HL-60 (cell line): ENCODE measurements around the gene ARHGEF12.

ENCODE experiments used
- CTCF ChIP-seq: IDR thresholded peaks from one replicate; pipeline ENCODE4 v1.5.1; 2011; ENCODE audit warnings: low read length, control low read depth, inconsistent platforms; ENCODE audit not compliant: insufficient read depth
- GABPA ChIP-seq: IDR thresholded peaks from 2 replicates; pipeline ENCODE4 v1.6.1; 2012; ENCODE audit warnings: low read depth
- POLR2AphosphoS5 ChIP-seq: IDR thresholded peaks from 2 replicates; pipeline ENCODE4 v1.6.1; 2012; ENCODE audit warnings: low read depth
- REST ChIP-seq: IDR thresholded peaks from 2 replicates; pipeline ENCODE4 v1.6.1; 2012; ENCODE audit warnings: low read depth; ENCODE audit not compliant: insufficient replicate concordance
- SPI1 ChIP-seq: IDR thresholded peaks from 2 replicates; pipeline ENCODE4 v1.6.1; 2012; ENCODE audit warnings: low read depth, mild to moderate bottlenecking, borderline replicate concordance

- TF ChIP-seq CTCF (no peak), GABPA (no peak), REST (no peak), SPI1 (peak; percentile 72), POLR2AphosphoS5 (no peak)
Observed at GRCh38 chr11:120332822-120333716, 3.1 kb upstream of the ARHGEF12 start.
